Measurements from ENCODE around the gene SORCS1.

Gene SORCS1

DNA sequence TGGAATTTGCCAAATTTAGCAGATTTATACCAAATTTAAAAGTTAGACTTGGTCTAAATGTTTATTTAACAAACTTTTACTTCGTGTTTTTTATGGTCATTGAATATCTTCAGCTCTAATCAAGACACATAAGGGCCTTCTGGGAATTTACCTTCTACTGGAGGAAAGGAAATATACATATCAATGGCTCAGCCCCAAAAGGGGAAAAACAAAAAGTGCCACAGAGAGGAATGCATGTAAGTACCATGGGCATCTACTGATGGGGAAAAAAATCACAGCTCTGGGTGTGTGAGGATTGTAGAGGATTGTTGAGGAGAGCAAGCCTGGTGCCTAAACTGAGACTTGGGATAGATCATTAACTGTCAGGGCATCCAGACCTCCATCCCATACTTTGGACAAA, 260.3 kb downstream of the SORCS1 start:
- Histone ChIP-seq H3K9me3 (ENCODE audit: control insufficient read depth, low read depth, low read length) (no peaks in the 10 kb centered on the region), H3K27ac (ENCODE audit: low read length) (no peak overlapping the region), H3K9ac (ENCODE audit: low read length) (no peak overlapping the region), H3K27me3 (ENCODE audit: control insufficient read depth, insufficient read depth, low read length) (no peaks in the 10 kb centered on the region), H3K4me3 (ENCODE audit: low read length) (no peak overlapping the region), H3K36me3 (ENCODE audit: control insufficient read depth, low read depth, low read length) (no peaks in the 10 kb centered on the region), H3K4me1 (ENCODE audit: control insufficient read depth, low read depth, low read length) (peaks cover 22% of the 10 kb centered on the region)

DNA sequence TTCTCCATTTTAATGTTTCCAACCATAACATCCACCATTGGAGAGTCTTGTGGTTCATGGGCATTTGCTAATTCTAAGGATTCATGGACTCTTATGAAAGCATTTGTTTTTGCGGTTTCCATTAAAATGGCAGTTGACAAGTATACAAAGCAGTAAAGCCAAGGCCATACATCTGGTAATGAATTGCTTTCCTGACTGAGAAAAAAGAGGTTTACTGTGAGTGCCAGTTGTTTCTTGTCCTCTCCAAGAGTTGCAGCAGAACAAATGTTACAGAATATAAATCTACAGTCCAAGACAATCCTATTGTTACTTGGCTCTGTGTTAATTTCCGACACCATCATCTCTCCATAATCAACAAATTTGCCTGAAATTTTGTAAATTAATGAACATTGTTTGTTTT, 261.3 kb downstream of the SORCS1 start:
- Histone ChIP-seq H3K27ac (ENCODE audit: low read length) (no peak overlapping the region), H3K9me3 (ENCODE audit: control insufficient read depth, low read depth, low read length) (no peaks in the 10 kb centered on the region), H3K4me3 (ENCODE audit: low read length) (no peak overlapping the region), H3K9ac (ENCODE audit: low read length) (no peak overlapping the region), H3K36me3 (ENCODE audit: control insufficient read depth, low read depth, low read length) (no peaks in the 10 kb centered on the region), H3K27me3 (ENCODE audit: control insufficient read depth, insufficient read depth, low read length) (no peaks in the 10 kb centered on the region), H3K4me1 (ENCODE audit: control insufficient read depth, low read depth, low read length) (peaks cover 17% of the 10 kb centered on the region)

DNA sequence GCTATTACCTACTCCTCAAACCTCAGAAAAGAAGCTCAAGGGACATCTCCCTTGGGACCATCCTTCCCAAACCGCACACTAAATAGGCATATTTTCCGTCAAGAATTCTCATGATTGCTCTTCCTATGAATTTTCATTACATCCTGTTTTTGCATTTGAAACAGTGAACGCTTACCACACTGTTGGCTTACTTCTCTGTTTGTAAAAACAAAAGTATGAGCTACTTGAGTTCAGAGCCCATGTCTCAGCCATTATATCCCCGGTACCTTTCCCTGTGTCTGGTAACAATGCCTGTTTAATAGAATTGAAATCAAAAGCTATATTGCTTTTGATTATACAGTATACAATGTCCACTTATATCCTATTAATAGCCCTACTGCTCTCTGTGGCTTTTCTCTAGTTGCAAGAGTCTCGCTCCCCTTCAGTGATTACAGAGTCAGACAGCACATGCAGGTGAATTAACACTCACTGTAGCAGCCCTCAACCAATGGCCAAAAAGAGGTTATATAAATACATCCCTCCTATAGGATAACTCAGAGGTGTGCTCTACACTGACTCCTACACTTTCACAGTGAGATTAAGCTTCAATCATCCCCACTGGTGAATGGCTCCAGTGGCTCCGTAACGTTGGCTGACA, 264.4 kb downstream of the SORCS1 start:
- H3K4me3 ChIP-seq (ENCODE audit: low read length): no peak overlapping the region
- no peaks in the 10 kb centered on the region for H3K27me3 ChIP-seq (ENCODE audit: control insufficient read depth, insufficient read depth, low read length)
- H3K4me1 ChIP-seq (ENCODE audit: control insufficient read depth, low read depth, low read length): peaks cover 17% of the 10 kb centered on the region
- no peak overlapping the region for H3K9ac ChIP-seq (ENCODE audit: low read length)
- H3K27ac ChIP-seq (ENCODE audit: low read length): no peak overlapping the region
- H3K9me3 ChIP-seq (ENCODE audit: control insufficient read depth, low read depth, low read length): no peaks in the 10 kb centered on the region
- no peaks in the 10 kb centered on the region for H3K36me3 ChIP-seq (ENCODE audit: control insufficient read depth, low read depth, low read length)

- Histone ChIP-seq H3K36me3 (ENCODE audit: control insufficient read depth, low read depth, low read length) (no peaks in the 10 kb centered on the region), H3K4me1 (ENCODE audit: control insufficient read depth, low read depth, low read length) (peaks cover 4% of the 10 kb centered on the region), H3K9me3 (ENCODE audit: control insufficient read depth, low read depth, low read length) (no peaks in the 10 kb centered on the region), H3K27ac (ENCODE audit: low read length) (no peak overlapping the region), H3K9ac (ENCODE audit: low read length) (no peak overlapping the region), H3K27me3 (ENCODE audit: control insufficient read depth, insufficient read depth, low read length) (no peaks in the 10 kb centered on the region), H3K4me3 (ENCODE audit: low read length) (no peak overlapping the region)
These were observed 266.1 kb downstream of the SORCS1 start for GRCh38 chr10:106898446-106898845.

GRCh38 chr10:106897719-106898118, 266.8 kb downstream of the SORCS1 start:
- H3K27ac ChIP-seq (ENCODE audit: low read length): no peak overlapping the region
- no peak overlapping the region for H3K9ac ChIP-seq (ENCODE audit: low read length)
- H3K4me1 ChIP-seq (ENCODE audit: control insufficient read depth, low read depth, low read length): no peaks in the 10 kb centered on the region
- H3K9me3 ChIP-seq (ENCODE audit: control insufficient read depth, low read depth, low read length): no peaks in the 10 kb centered on the region
- no peak overlapping the region for H3K4me3 ChIP-seq (ENCODE audit: low read length)
- H3K36me3 ChIP-seq (ENCODE audit: control insufficient read depth, low read depth, low read length): no peaks in the 10 kb centered on the region
- H3K27me3 ChIP-seq (ENCODE audit: control insufficient read depth, insufficient read depth, low read length): no peaks in the 10 kb centered on the region

- H3K9me3 ChIP-seq (ENCODE audit: control insufficient read depth, low read depth, low read length): no peaks in the 10 kb centered on the region
- H3K27ac ChIP-seq (ENCODE audit: low read length): no peak overlapping the region
- no peak overlapping the region for H3K4me3 ChIP-seq (ENCODE audit: low read length)
- H3K4me1 ChIP-seq (ENCODE audit: control insufficient read depth, low read depth, low read length): peaks cover 8% of the 10 kb centered on the region
- H3K27me3 ChIP-seq (ENCODE audit: control insufficient read depth, insufficient read depth, low read length): no peaks in the 10 kb centered on the region
- H3K36me3 ChIP-seq (ENCODE audit: control insufficient read depth, low read depth, low read length): no peaks in the 10 kb centered on the region
- H3K9ac ChIP-seq (ENCODE audit: low read length): no peak overlapping the region
These were observed 269.8 kb downstream of the SORCS1 start for GRCh38 chr10:106894692-106895091.

DNA sequence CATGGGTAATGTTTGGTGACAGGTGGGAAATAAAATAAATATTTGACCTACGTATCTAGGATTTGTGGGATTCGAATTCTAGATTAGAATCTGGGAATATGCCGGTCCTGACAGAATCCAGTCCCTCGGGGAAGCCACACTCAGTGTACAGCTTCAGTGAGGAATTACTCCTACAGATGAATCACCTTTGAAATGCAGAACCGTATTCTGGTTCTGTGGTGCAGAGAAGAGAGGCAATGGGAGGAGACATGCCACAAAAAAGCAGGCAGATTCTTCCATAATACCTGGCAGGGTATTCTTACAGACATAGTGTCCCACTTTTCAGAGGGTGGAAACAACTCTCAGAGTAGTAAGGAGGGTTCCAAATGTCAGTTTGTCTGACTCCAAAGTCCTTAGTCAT, 286.9 kb downstream of the SORCS1 start:
- no peak overlapping the region for H3K9ac ChIP-seq (ENCODE audit: low read length)
- no peaks in the 10 kb centered on the region for H3K9me3 ChIP-seq (ENCODE audit: control insufficient read depth, low read depth, low read length)
- no peaks in the 10 kb centered on the region for H3K36me3 ChIP-seq (ENCODE audit: control insufficient read depth, low read depth, low read length)
- no peak overlapping the region for H3K27ac ChIP-seq (ENCODE audit: low read length)
- H3K4me3 ChIP-seq (ENCODE audit: low read length): no peak overlapping the region
- no peaks in the 10 kb centered on the region for H3K27me3 ChIP-seq (ENCODE audit: control insufficient read depth, insufficient read depth, low read length)
- H3K4me1 ChIP-seq (ENCODE audit: control insufficient read depth, low read depth, low read length): peaks cover 2% of the 10 kb centered on the region

- no peak overlapping the region for H3K9ac ChIP-seq (ENCODE audit: low read length)
- no peaks in the 10 kb centered on the region for H3K36me3 ChIP-seq (ENCODE audit: control insufficient read depth, low read depth, low read length)
- peaks cover 2% of the 10 kb centered on the region for H3K4me1 ChIP-seq (ENCODE audit: control insufficient read depth, low read depth, low read length)
- no peaks in the 10 kb centered on the region for H3K27me3 ChIP-seq (ENCODE audit: control insufficient read depth, insufficient read depth, low read length)
- H3K27ac ChIP-seq (ENCODE audit: low read length): no peak overlapping the region
- no peak overlapping the region for H3K4me3 ChIP-seq (ENCODE audit: low read length)
- H3K9me3 ChIP-seq (ENCODE audit: control insufficient read depth, low read depth, low read length): no peaks in the 10 kb centered on the region
These were observed 290.0 kb downstream of the SORCS1 start for GRCh38 chr10:106874604-106874889.

DNA sequence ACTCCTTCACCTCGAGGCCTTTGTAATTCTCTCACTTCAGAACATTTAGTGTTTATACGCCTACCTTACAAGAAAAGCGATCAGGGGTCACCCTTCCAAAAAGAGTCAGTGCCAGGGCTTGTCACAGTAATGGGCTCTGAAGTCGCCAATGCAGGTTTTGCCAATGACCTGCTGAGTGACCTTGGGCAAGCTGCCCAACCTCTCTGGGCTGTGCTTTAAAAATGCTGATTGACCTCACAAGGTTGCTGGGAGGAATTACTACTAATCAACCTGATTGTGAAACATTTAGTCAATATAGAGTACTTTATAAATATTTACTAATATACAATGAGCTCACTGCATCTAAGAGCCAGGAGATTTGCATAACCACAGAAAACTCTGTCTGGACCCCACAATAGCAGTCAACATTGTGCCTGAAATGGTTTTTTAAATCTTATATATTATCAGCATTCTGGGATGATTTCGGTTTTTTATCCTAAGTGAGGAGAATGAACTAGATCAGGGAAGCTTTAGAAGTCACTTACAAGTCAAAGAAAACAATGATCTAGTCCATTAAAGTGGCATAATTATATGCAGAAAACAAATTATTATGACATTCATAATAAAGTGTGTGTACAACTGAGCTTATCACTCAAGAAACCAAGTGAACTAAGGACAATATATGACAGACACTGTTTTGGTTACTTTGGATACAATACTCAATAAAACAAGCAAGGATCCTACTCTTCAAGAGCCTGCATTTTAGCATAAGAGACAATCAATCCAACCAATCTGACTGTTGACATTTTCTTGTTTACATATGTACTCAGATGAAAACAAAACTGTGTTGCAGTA, 290.5 kb downstream of the SORCS1 start:
- no peak overlapping the region for H3K27ac ChIP-seq (ENCODE audit: low read length)
- H3K36me3 ChIP-seq (ENCODE audit: control insufficient read depth, low read depth, low read length): no peaks in the 10 kb centered on the region
- no peak overlapping the region for H3K4me3 ChIP-seq (ENCODE audit: low read length)
- H3K4me1 ChIP-seq (ENCODE audit: control insufficient read depth, low read depth, low read length): peaks cover 2% of the 10 kb centered on the region
- H3K27me3 ChIP-seq (ENCODE audit: control insufficient read depth, insufficient read depth, low read length): no peaks in the 10 kb centered on the region
- no peaks in the 10 kb centered on the region for H3K9me3 ChIP-seq (ENCODE audit: control insufficient read depth, low read depth, low read length)
- no peak overlapping the region for H3K9ac ChIP-seq (ENCODE audit: low read length)

DNA sequence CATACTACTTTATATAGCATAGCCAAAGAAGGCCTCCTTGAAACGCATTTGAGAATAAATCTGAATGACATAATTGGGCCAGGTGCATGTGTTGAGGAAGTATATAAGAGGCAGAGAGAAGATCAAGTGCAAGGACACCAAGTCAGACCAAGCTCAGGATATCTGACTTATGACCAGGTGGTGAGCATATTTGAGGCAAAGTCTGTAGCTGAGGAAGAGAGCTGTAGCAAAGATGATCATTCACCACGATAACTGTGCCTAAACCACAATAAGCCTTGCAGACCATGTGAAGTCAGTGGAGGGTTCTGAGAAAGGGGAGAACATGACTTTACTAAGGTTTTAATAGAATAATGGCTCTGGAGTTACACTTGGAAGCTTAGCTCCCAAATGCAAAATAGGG, 292.3 kb downstream of the SORCS1 start:
- H3K9ac ChIP-seq (ENCODE audit: low read length): no peak overlapping the region
- no peaks in the 10 kb centered on the region for H3K9me3 ChIP-seq (ENCODE audit: control insufficient read depth, low read depth, low read length)
- no peaks in the 10 kb centered on the region for H3K27me3 ChIP-seq (ENCODE audit: control insufficient read depth, insufficient read depth, low read length)
- no peak overlapping the region for H3K27ac ChIP-seq (ENCODE audit: low read length)
- H3K4me3 ChIP-seq (ENCODE audit: low read length): no peak overlapping the region
- no peaks in the 10 kb centered on the region for H3K4me1 ChIP-seq (ENCODE audit: control insufficient read depth, low read depth, low read length)
- H3K36me3 ChIP-seq (ENCODE audit: control insufficient read depth, low read depth, low read length): no peaks in the 10 kb centered on the region

DNA sequence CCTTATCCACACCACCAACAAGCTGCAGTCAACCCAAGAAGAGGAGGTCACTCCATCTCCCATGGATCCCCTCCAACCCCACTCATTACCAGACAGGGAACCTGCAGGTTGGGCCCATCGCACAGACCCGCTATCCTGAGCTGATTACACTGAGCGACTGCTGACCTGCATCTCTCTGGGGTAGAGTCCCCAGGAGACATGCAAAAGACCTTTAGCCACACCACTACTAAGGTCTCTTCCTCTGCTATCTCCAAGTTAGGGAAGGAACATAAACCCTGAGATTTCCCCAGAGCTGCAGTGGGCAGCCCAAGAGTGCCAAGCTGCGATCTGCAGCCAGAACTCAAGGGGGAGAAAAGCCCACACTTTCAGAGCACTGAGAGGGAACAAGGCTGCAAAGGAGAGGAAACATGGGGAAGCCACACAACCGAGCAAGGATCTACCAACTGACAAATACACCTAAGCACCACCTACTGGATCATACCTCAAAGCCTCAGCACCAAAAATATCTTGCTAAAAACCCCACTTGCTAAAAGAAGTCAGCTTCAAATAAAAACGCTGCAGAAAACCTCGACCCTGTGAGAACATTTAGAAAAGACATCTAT, 298.2 kb downstream of the SORCS1 start:
- Histone ChIP-seq H3K9me3 (ENCODE audit: control insufficient read depth, low read depth, low read length) (no peaks in the 10 kb centered on the region), H3K4me1 (ENCODE audit: control insufficient read depth, low read depth, low read length) (no peaks in the 10 kb centered on the region)

DNA sequence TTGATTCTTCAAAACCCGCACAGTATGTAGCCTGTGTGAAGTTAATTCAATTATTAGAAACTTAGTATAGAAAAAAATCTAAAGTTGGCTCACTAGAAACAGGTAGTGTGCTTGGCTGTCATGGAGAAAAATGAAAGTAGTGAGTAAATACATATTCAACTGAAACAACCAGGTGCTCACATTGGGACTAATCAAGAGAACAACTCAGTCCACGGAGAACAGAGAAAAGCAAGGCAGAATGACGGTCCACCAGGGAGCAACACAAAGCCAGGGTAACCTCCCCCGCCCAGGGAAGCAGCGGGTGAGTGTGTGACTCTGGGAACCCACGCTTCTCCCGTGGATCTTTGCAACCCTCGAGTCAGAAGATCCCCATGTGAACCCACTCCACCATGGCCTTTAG, 300.5 kb downstream of the SORCS1 start:
- no peaks in the 10 kb centered on the region for H3K9me3 ChIP-seq (ENCODE audit: control insufficient read depth, low read depth, low read length)

More for the DNA sequence above, 298.2 kb downstream of the SORCS1 start:
- no peak overlapping the region for H3K4me3 ChIP-seq (ENCODE audit: low read length)
- H3K9ac ChIP-seq (ENCODE audit: low read length): no peak overlapping the region
- H3K27me3 ChIP-seq (ENCODE audit: control insufficient read depth, insufficient read depth, low read length): no peaks in the 10 kb centered on the region
- no peak overlapping the region for H3K27ac ChIP-seq (ENCODE audit: low read length)
- H3K36me3 ChIP-seq (ENCODE audit: control insufficient read depth, low read depth, low read length): no peaks in the 10 kb centered on the region

More for the DNA sequence above, 300.5 kb downstream of the SORCS1 start:
- H3K27me3 ChIP-seq (ENCODE audit: control insufficient read depth, insufficient read depth, low read length): no peaks in the 10 kb centered on the region
- no peaks in the 10 kb centered on the region for H3K36me3 ChIP-seq (ENCODE audit: control insufficient read depth, low read depth, low read length)
- H3K9ac ChIP-seq (ENCODE audit: low read length): no peak overlapping the region
- H3K27ac ChIP-seq (ENCODE audit: low read length): no peak overlapping the region
- no peak overlapping the region for H3K4me3 ChIP-seq (ENCODE audit: low read length)
- no peaks in the 10 kb centered on the region for H3K4me1 ChIP-seq (ENCODE audit: control insufficient read depth, low read depth, low read length)
